ENCODE results near the gene FRA10AC1. TPM values are rescaled to one million over a fixed set of nuclear protein-coding genes. Genes with fewer than 3 reads are reported as not detected.

The FRA10AC1 gene
- total RNA-seq, 2 experiments from 2014 or later: 15.1 to 15.8 TPM

DNA sequence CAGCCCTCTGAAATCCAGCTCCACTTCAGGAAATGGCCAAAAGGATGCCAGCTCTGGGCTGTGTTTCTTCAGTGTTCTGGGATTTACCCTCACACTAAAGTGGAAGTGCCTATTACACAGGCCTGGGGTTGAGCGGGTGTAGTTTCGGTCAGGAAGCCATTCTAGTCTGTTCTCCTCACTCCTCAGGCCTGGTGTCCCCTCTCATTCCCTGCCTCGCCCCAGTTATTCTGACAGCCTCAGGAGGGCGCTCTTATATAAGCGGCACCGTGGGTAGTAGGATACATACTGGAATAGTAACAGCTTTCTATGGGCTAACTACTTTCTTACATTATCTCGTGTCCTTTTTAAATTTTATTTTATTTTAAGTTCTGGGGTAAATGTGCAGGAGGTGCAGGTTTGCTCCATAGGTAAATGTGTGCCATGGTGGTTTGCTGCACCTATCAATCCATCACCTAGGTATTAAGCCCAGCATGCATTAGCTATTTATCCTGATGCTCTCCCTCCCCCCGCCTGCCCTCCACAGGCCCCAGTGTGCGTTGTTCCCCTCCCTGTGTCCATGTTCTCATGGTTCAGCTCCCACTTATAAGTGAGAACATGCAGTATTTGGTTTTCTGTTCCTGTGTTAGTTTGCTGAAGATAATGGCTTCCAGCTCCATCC lies 43.1 kb upstream of the FRA10AC1 start:
- H3K4me3 Mint-ChIP-seq: no peak overlapping the region
- no peaks in the 10 kb centered on the region for H3K4me1 Mint-ChIP-seq (ENCODE audit: low read depth)
- DNase-seq (no peak), ATAC-seq (no peak)
- intact Hi-C loops (cut with micrococcal nuclease): no loop called here
- CTCF ChIA-PET: interaction anchor here (0.8 kb wide), 1 partner anchor 73 kb away, joined by 3 read pairs; no protein-coding TSS in a partner anchor
- no peaks in the 10 kb centered on the region for H3K36me3 Mint-ChIP-seq (ENCODE audit: low read depth)
- peaks cover 3% of the 10 kb centered on the region for H3K27me3 Mint-ChIP-seq
- no peaks in the 10 kb centered on the region for H3K9me3 Mint-ChIP-seq
- POLR2A ChIA-PET: no interaction called here
- no peak overlapping the region for H3K27ac Mint-ChIP-seq
- TF ChIP-seq, protein P1, sequence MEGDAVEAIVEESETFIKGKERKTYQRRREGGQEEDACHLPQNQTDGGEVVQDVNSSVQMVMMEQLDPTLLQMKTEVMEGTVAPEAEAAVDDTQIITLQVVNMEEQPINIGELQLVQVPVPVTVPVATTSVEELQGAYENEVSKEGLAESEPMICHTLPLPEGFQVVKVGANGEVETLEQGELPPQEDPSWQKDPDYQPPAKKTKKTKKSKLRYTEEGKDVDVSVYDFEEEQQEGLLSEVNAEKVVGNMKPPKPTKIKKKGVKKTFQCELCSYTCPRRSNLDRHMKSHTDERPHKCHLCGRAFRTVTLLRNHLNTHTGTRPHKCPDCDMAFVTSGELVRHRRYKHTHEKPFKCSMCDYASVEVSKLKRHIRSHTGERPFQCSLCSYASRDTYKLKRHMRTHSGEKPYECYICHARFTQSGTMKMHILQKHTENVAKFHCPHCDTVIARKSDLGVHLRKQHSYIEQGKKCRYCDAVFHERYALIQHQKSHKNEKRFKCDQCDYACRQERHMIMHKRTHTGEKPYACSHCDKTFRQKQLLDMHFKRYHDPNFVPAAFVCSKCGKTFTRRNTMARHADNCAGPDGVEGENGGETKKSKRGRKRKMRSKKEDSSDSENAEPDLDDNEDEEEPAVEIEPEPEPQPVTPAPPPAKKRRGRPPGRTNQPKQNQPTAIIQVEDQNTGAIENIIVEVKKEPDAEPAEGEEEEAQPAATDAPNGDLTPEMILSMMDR (IDR thresholded peaks at IDR 0.05): no peak

DNA sequence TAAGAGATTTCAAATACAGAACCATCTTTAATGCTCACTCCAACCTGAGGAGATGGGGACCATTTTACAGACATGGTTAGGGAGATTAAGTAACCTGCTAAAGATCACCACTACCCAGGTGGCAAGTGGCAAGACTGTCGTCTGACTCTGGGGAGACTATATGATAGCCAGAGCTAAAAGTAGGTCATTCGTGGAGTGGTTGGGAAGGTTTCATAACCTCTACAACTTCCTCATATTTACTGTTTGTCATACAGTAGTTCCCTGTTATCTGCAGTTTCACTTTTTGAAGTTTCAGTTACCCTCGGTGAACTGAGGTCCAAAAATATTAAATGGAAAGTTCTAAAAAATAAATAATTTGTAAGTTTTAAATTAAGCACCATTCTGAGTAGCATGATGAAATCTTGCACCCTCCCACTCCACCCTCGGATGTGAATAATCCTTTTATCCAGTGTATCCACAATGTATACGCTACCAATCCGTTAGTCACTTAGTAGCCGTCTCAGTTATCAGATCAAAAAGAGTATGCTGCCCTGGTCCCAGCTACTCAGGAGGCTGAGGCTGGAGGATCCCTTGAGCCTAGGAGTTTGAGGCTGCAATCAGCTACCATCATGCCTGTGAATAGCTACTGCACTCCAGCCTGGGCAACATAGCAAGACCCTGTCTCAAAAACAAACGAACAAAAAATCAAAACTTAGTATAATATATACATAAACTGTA lies 40.4 kb upstream of the FRA10AC1 start:
- CTCF ChIA-PET: interaction anchor here (1.2 kb wide), 1 partner anchor 116 kb away, joined by 3 read pairs; no protein-coding TSS in a partner anchor
- TF ChIP-seq, protein P1 (IDR thresholded peaks at IDR 0.05): no peak
- H3K9me3 Mint-ChIP-seq: peaks cover 2% of the 10 kb centered on the region

DNA sequence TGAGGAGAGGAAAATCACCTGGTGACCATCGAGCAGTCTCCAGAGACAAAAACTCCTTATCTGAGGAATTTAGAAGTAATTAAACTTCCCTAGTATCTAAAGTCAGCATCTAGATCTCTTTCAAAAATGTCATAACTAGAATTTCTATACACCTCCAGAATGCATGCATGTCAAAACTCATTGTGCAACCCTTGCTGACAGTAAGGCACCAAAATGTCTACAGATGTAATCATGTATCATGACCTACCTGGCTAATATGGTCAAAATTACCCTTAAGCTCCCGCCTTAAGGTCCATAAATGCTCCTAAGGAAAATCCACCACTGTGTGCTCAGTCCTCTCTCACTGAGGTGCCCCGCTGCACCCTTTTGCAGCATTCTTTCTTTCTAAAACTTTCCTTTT lies 39.0 kb upstream of the FRA10AC1 start:
- no peak for ATAC-seq
- ChIA-PET POLR2A (no interaction called here), CTCF (no interaction called here)
- Mint-ChIP-seq H3K36me3 (ENCODE audit: low read depth) (no peaks in the 10 kb centered on the region), H3K9me3 (peaks cover 2% of the 10 kb centered on the region), H3K27ac (no peak overlapping the region), H3K4me1 (ENCODE audit: low read depth) (no peaks in the 10 kb centered on the region), H3K27me3 (peaks cover 8% of the 10 kb centered on the region), H3K4me3 (no peak overlapping the region)
- TF ChIP-seq, protein P1 (IDR thresholded peaks at IDR 0.05): no peak
- no peak for DNase-seq
- intact Hi-C loops (cut with micrococcal nuclease): no loop called here

More for the DNA sequence above, 40.4 kb upstream of the FRA10AC1 start:
- H3K27me3 Mint-ChIP-seq: peaks cover 8% of the 10 kb centered on the region
- no peak overlapping the region for H3K4me3 Mint-ChIP-seq
- H3K36me3 Mint-ChIP-seq (ENCODE audit: low read depth): no peaks in the 10 kb centered on the region
- no peaks in the 10 kb centered on the region for H3K4me1 Mint-ChIP-seq (ENCODE audit: low read depth)
- H3K27ac Mint-ChIP-seq: no peak overlapping the region
- no peak for ATAC-seq
- intact Hi-C loops (cut with micrococcal nuclease): no loop called here
- POLR2A ChIA-PET: no interaction called here
- DNase-seq: no peak

DNA sequence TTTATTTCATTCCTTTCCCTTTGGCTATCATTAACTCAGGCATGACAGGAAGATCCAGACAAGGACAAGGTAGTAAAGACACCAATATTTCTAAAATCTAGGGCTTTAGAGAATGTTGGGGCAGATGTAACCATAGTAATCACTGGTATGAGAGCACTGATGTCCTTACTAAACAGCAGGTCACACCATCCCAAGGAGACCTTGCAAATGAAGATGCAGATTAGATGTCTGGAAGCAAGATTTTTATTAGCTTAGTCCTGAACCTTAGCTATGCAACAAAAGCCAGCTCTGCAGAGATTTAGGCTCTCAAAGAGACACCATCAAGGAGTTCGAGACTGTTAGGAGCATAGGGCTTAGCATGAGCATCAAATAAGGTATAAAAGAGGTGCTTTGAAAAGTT lies 23.6 kb upstream of the FRA10AC1 start:
- H3K4me1 Mint-ChIP-seq (ENCODE audit: low read depth): no peaks in the 10 kb centered on the region
- H3K9me3 Mint-ChIP-seq: no peaks in the 10 kb centered on the region
- CTCF ChIA-PET: no interaction called here
- H3K36me3 Mint-ChIP-seq (ENCODE audit: low read depth): no peaks in the 10 kb centered on the region
- ATAC-seq (no peak), DNase-seq (no peak)
- TF ChIP-seq, protein P1 (IDR thresholded peaks at IDR 0.05): no peak
- peaks cover 30% of the 10 kb centered on the region for H3K27me3 Mint-ChIP-seq
- H3K27ac Mint-ChIP-seq: no peak overlapping the region
- POLR2A ChIA-PET: no interaction called here
- H3K4me3 Mint-ChIP-seq: no peak overlapping the region
- intact Hi-C loops (cut with micrococcal nuclease): no loop called here

DNA sequence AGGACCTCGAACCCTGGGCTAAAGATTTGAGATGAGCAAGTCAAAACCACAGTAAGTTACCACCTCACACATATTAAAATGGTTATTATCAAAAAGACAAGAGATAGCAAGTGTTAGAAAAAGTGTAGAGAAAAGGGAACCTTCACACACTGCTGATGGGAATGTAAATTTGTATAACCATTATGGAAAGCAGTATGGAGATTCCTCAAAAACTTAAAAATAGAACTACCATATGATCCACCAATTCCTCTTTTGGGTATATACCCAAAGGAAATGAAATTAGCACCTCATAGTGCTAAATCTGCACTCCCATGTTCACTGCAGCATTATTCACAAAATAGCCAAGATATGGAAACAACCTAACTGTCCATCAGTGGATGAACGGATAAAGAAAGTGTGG lies 20.8 kb upstream of the FRA10AC1 start:
- intact Hi-C loops (cut with micrococcal nuclease): no loop called here
- CTCF ChIA-PET: no interaction called here
- no peak overlapping the region for H3K4me3 Mint-ChIP-seq

More for the DNA sequence above, 20.8 kb upstream of the FRA10AC1 start:
- H3K36me3 Mint-ChIP-seq (ENCODE audit: low read depth): no peaks in the 10 kb centered on the region
- TF ChIP-seq, protein P1 (IDR thresholded peaks at IDR 0.05): no peak
- no peaks in the 10 kb centered on the region for H3K4me1 Mint-ChIP-seq (ENCODE audit: low read depth)
- no peaks in the 10 kb centered on the region for H3K9me3 Mint-ChIP-seq
- H3K27ac Mint-ChIP-seq: no peak overlapping the region
- no peak for ATAC-seq
- POLR2A ChIA-PET: no interaction called here
- peaks cover 24% of the 10 kb centered on the region for H3K27me3 Mint-ChIP-seq
- no peak for DNase-seq
